ENCODE data around the gene NEDD8. TPM values are rescaled to one million over a fixed set of nuclear protein-coding genes. Genes with fewer than 3 reads are reported as not detected.

The NEDD8 gene
- total RNA-seq, 4 donors from 2014 or later, result 54.7 to 137 (median 104) TPM

GRCh38 chr14:24177891-24178290, 54.3 kb downstream of the NEDD8 start:
- H3K36me3 ChIP-seq, result peaks cover 64% of the 10 kb centered on the region
- WGBS, result 92% methylated on average over 14 of the region's 14 CpGs
- H3K27me3 ChIP-seq, result no peaks in the 10 kb centered on the region
- no peaks in the 10 kb centered on the region for H3K4me1 ChIP-seq
- no peak overlapping the region for H3K4me3 ChIP-seq
- DNase-seq (ENCODE audit: low spot score in 2 of 2), result no peak
- no peak overlapping the region for H3K27ac ChIP-seq
- TF ChIP-seq, protein P1, sequence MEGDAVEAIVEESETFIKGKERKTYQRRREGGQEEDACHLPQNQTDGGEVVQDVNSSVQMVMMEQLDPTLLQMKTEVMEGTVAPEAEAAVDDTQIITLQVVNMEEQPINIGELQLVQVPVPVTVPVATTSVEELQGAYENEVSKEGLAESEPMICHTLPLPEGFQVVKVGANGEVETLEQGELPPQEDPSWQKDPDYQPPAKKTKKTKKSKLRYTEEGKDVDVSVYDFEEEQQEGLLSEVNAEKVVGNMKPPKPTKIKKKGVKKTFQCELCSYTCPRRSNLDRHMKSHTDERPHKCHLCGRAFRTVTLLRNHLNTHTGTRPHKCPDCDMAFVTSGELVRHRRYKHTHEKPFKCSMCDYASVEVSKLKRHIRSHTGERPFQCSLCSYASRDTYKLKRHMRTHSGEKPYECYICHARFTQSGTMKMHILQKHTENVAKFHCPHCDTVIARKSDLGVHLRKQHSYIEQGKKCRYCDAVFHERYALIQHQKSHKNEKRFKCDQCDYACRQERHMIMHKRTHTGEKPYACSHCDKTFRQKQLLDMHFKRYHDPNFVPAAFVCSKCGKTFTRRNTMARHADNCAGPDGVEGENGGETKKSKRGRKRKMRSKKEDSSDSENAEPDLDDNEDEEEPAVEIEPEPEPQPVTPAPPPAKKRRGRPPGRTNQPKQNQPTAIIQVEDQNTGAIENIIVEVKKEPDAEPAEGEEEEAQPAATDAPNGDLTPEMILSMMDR (IDR thresholded peaks at IDR 0.05), result no peak
- TF ChIP-seq POLR2A (IDR thresholded peaks at IDR 0.05) (no peak), EP300 (IDR thresholded peaks at IDR 0.05) (no peak), POLR2AphosphoS5 (IDR thresholded peaks at IDR 0.05) (no peak)
- no peaks in the 10 kb centered on the region for H3K9me3 ChIP-seq

DNA sequence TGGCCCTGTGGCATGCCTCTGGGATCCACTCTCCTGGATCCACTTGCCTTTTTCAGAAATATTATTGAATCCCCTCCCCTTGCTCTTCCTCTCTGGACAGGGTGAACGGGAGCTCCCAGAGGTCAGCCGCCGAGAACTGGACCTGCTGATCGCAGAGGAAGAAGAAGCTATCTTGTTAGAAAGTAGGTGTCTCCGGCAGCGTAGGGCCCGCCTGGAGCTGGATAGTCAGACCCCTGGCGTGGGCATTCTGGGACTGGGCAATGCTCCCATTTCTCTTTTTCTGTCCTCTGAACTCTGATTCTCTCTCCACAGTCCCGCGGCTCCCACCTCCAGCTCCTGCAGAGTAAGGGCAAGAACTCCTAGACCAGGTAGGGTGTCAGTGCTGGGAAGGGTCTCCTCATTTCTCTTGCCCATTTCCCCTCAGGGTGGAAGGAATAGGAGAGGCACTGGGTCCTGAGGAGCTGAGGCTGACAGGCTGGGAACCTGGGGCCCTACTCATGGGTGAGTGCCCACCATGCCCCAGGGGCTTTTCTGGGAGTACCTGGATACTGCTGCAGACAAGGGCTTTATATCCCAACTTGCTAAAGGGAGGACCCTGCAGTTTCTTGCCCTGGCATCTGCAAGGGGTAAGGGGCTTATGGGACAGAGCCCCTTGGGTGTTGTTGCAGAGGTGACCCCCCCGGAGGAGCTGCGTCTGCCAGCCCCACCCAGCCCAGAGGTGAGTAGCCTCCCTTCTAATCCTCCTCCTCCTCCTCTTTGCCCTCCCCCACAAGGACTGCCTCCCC, 54.9 kb downstream of the NEDD8 start:
- WGBS, result 89% methylated on average over 12 of the region's 12 CpGs

DNA sequence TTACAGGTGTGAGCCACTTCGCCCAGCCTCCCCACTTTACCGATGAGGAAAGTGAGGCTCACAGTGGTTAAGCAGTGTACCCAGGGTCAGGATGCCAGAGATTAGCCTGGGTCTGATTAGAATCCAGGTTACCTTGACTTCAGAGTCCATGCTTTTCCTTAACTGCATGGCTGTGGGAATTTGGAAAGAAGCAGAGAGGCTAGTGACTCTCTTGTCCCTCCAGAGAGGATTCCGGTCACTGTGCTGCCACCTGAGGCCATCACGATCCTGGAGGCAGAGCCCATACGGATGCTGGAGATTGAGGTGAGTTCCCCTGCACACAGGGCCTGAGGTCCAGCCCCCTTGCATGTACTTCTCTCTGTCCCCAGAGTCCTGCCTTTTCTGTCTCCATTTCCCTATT, 55.6 kb downstream of the NEDD8 start:
- DNase-seq (ENCODE audit: low spot score in 2 of 2), result peak in 1 of 2 donors; percentile 46
- Histone ChIP-seq H3K9me3 (no peaks in the 10 kb centered on the region), H3K27ac (no peak overlapping the region), H3K4me1 (peaks cover 6% of the 10 kb centered on the region), H3K27me3 (no peaks in the 10 kb centered on the region), H3K4me3 (no peak overlapping the region), H3K36me3 (peaks cover 51% of the 10 kb centered on the region)
- TF ChIP-seq POLR2A (IDR thresholded peaks at IDR 0.05) (no peak), EP300 (IDR thresholded peaks at IDR 0.05) (no peak), POLR2AphosphoS5 (IDR thresholded peaks at IDR 0.05) (no peak)
- TF ChIP-seq, protein P1 (IDR thresholded peaks at IDR 0.05), result no peak
- WGBS, result 100% methylated on average over 3 of the region's 5 CpGs

More for the DNA sequence above, 54.9 kb downstream of the NEDD8 start:
- no peak for TF ChIP-seq POLR2A (IDR thresholded peaks at IDR 0.05)
- TF ChIP-seq EP300 (IDR thresholded peaks at IDR 0.05), result no peak
- no peak for TF ChIP-seq POLR2AphosphoS5 (IDR thresholded peaks at IDR 0.05)
- TF ChIP-seq, protein P1 (IDR thresholded peaks at IDR 0.05), result no peak
- DNase-seq (ENCODE audit: low spot score in 2 of 2), result peak in 1 of 2 donors; percentile 58
- peaks cover 58% of the 10 kb centered on the region for H3K36me3 ChIP-seq
- no peaks in the 10 kb centered on the region for H3K9me3 ChIP-seq
- no peaks in the 10 kb centered on the region for H3K4me1 ChIP-seq
- H3K27me3 ChIP-seq, result no peaks in the 10 kb centered on the region
- no peak overlapping the region for H3K4me3 ChIP-seq
- no peak overlapping the region for H3K27ac ChIP-seq

DNA sequence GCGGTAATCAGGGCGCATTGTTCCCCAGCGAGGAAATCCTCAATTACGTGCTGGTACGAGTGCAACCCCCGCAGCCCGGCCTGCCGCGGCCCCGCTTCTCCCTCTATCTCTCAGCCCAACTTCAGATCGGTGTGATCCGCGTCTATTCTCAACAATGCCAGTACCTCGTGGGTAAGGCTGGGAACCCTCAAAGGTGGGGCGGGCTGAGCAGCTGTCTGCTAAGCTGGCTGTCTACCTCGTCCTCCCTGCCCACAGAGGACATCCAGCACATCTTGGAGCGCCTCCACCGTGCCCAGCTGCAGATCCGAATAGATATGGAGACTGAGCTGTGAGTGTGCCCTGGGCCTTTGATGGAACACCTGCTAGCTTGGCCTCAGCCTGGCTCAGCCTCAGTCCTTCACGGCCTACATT, 59.3 kb downstream of the NEDD8 start:
- 67% methylated on average over 17 of the region's 20 CpGs for WGBS
- TF ChIP-seq, protein P1 (IDR thresholded peaks at IDR 0.05), result no peak
- TF ChIP-seq POLR2AphosphoS5 (IDR thresholded peaks at IDR 0.05), result no peak
- no peak for TF ChIP-seq POLR2A (IDR thresholded peaks at IDR 0.05)
- TF ChIP-seq EP300 (IDR thresholded peaks at IDR 0.05), result no peak
- no peaks in the 10 kb centered on the region for H3K27me3 ChIP-seq
- no peaks in the 10 kb centered on the region for H3K9me3 ChIP-seq
- H3K4me1 ChIP-seq, result peaks cover 10% of the 10 kb centered on the region
- H3K36me3 ChIP-seq, result peaks cover 27% of the 10 kb centered on the region
- no peak overlapping the region for H3K27ac ChIP-seq
- DNase-seq (ENCODE audit: low spot score in 2 of 2), result peak in 1 of 2 donors; percentile 42
- H3K4me3 ChIP-seq, result no peak overlapping the region

DNA sequence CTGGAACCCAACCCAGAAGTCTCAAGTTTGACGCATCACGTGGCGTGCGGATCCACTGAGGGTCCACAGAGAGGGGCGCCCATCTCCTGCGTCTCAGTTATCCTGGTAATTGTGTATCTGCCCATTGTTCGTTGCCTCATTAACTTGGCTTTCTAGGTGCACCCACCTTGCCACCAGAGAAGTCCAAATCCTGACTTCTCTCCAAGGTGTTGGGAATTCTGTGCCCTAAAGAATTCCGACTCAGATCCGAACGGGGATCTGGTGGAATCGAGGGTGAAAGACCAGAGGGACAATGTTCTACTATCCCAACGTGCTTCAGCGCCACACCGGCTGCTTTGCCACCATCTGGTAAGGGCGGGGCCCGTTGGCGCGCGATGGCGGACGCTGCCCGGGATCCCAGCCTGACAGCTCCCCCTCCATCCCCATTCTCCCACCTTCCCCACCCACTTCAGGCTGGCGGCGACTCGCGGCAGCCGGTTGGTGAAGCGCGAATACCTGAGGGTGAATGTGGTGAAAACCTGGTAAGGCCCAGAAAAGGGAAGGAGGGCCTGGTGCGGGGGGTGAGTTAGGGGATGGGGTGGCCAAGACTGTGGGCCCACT, 59.8 kb downstream of the NEDD8 start:
- H3K4me1 ChIP-seq, result peaks cover 10% of the 10 kb centered on the region
- DNase-seq (ENCODE audit: low spot score in 2 of 2), result peak in 1 of 2 donors; percentile 60
- no peaks in the 10 kb centered on the region for H3K27me3 ChIP-seq
- H3K27ac ChIP-seq, result no peak overlapping the region
- no peaks in the 10 kb centered on the region for H3K9me3 ChIP-seq
- TF ChIP-seq EP300 (IDR thresholded peaks at IDR 0.05) (no peak), POLR2A (IDR thresholded peaks at IDR 0.05) (no peak), POLR2AphosphoS5 (IDR thresholded peaks at IDR 0.05) (no peak)
- TF ChIP-seq, protein P1 (IDR thresholded peaks at IDR 0.05), result no peak
- 55% methylated on average over 30 of the region's 30 CpGs for WGBS
- peak overlapping the region; percentile 31 for H3K4me3 ChIP-seq
- H3K36me3 ChIP-seq, result peaks cover 27% of the 10 kb centered on the region
